ENCODE measurements around the gene NFYA.
"Not testable (repeated sequence)": the region's sequence is repeated elsewhere in the genome, so short reads cannot be mapped to it uniquely, and the experiment has no call there.

NFYA gene

GRCh38 chr6:41115027-41115426 is 42.3 kb downstream of the NFYA start:
- DNase-seq (ENCODE audit: low read depth in 2 of 2, low spot score in 1 of 2) = not testable (repeated sequence)

GRCh38 chr6:41119508-41119907 is 46.7 kb downstream of the NFYA start:
- no peak for DNase-seq (ENCODE audit: low read depth in 2 of 2, low spot score in 1 of 2)

GRCh38 chr6:41120058-41120457 is 47.3 kb downstream of the NFYA start:
- no peak for DNase-seq (ENCODE audit: low read depth in 2 of 2, low spot score in 1 of 2)

- DNase-seq (ENCODE audit: low read depth in 2 of 2, low spot score in 1 of 2) = no peak
Measured at GRCh38 chr6:41122373-41122772, 49.6 kb downstream of the NFYA start.

GRCh38 chr6:41122918-41123317 is 50.1 kb downstream of the NFYA start:
- DNase-seq (ENCODE audit: low read depth in 2 of 2, low spot score in 1 of 2) = no peak

- DNase-seq (ENCODE audit: low read depth in 2 of 2, low spot score in 1 of 2) = no peak
Measured at GRCh38 chr6:41125282-41125681, 52.5 kb downstream of the NFYA start.

GRCh38 chr6:41132254-41132653 is 59.5 kb downstream of the NFYA start:
- DNase-seq (ENCODE audit: low read depth in 2 of 2, low spot score in 1 of 2) = no peak

GRCh38 chr6:41135062-41135832 is 62.5 kb downstream of the NFYA start:
- DNase-seq (ENCODE audit: low read depth in 2 of 2, low spot score in 1 of 2) = no peak

GRCh38 chr6:41136911-41137310 is 64.1 kb downstream of the NFYA start:
- DNase-seq (ENCODE audit: low read depth in 2 of 2, low spot score in 1 of 2) = no peak

GRCh38 chr6:41147917-41148316 is 75.1 kb downstream of the NFYA start:
- no peak for DNase-seq (ENCODE audit: low read depth in 2 of 2, low spot score in 1 of 2)

Measured in stimulated activated CD8-positive, alpha-beta memory T cell treated with anti-CD3 and anti-CD28 coated beads, Interleukin-4, amount 100 ng/mL, for 4 hours (primary cell).